ENCODE data around the gene DGKI. TPM values are rescaled to one million over a fixed set of nuclear protein-coding genes. Genes with fewer than 3 reads are reported as not detected.

Gene DGKI
- total RNA-seq, 1 experiment from 2014 or later: not detected

DNA sequence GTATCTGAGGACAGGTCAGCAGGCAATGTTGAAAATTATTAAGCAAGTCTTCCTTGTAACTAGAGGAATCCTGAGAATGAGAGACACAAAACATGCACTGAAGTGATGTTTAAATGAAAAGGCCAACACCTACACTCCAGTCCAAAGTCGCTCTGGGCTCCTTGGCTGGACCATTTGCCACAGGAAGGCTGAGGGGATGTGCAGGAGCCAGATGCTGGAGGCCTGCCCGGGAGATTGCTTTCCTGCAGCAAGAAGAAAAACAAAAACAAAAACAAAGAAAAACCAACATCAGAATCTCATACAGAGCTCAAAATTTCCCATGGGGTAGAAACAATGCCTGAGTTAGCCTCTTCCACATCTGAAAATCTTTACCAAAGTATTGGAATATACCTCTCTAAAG lies 157.0 kb downstream of the DGKI start:
- no peak for DNase-seq (ENCODE audit: low read depth, low spot score)
- Histone ChIP-seq H3K4me3 (ENCODE audit: low read depth in 2 of 2, low read length in 2 of 2) (no peak overlapping the region), H3K9me3 (ENCODE audit: control insufficient read depth, insufficient read depth, low read depth, low read length) (no peaks in the 10 kb centered on the region), H3K27me3 (ENCODE audit: control insufficient read depth, insufficient read depth, low read length) (peaks cover 5% of the 10 kb centered on the region), H3K27ac (ENCODE audit: low read length) (no peak overlapping the region), H3K36me3 (ENCODE audit: control insufficient read depth, insufficient read depth, low read length) (no peaks in the 10 kb centered on the region), H3K4me1 (ENCODE audit: control insufficient read depth, insufficient read depth, low read length) (no peaks in the 10 kb centered on the region)
- ChIA-PET POLR2A (no interaction called here), CTCF (no interaction called here)
- in situ Hi-C loops (cut with HindIII; ENCODE audit: low pct_unique_long_range_greater_than_20kb, low sequenced_read_pairs) (no loop called here), intact Hi-C loops (cut with micrococcal nuclease; ENCODE audit: unreplicated experiment) (no loop called here)
- TF ChIP-seq SIN3A (IDR thresholded peaks at IDR 0.05; ENCODE audit: borderline replicate concordance, insufficient read depth, low read depth, low read length) (no peak), CTCF (IDR thresholded peaks at IDR 0.05) (no peak), TCF7L2 (IDR thresholded peaks at IDR 0.05; ENCODE audit: low read depth, low read length) (no peak), POLR2AphosphoS5 (IDR thresholded peaks at IDR 0.05; ENCODE audit: low read depth, low read length) (no peak), REST (IDR thresholded peaks at IDR 0.05; ENCODE audit: insufficient read depth in 1 of 2, low read depth in 2 of 2, low read length in 1 of 2) (no peak)
- ATAC-seq: no peak
- no TSS peak for BruUV-seq (replicated peaks)

GRCh38 chr7:137687556-137688265 lies 159.1 kb downstream of the DGKI start:
- intact Hi-C loops (cut with micrococcal nuclease; ENCODE audit: unreplicated experiment) (no loop called here), in situ Hi-C loops (cut with HindIII; ENCODE audit: low pct_unique_long_range_greater_than_20kb, low sequenced_read_pairs) (no loop called here)
- Histone ChIP-seq H3K9me3 (ENCODE audit: control insufficient read depth, insufficient read depth, low read depth, low read length) (no peaks in the 10 kb centered on the region), H3K36me3 (ENCODE audit: control insufficient read depth, insufficient read depth, low read length) (no peaks in the 10 kb centered on the region), H3K4me3 (ENCODE audit: low read depth in 2 of 2, low read length in 2 of 2) (no peak overlapping the region), H3K27ac (ENCODE audit: low read length) (no peak overlapping the region), H3K27me3 (ENCODE audit: control insufficient read depth, insufficient read depth, low read length) (peaks cover 5% of the 10 kb centered on the region), H3K4me1 (ENCODE audit: control insufficient read depth, insufficient read depth, low read length) (no peaks in the 10 kb centered on the region)
- ATAC-seq (no peak), DNase-seq (ENCODE audit: low read depth, low spot score) (no peak)
- ChIA-PET POLR2A (no interaction called here), CTCF (no interaction called here)
- TF ChIP-seq TCF7L2 (IDR thresholded peaks at IDR 0.05; ENCODE audit: low read depth, low read length): no peak
- TF ChIP-seq REST (IDR thresholded peaks at IDR 0.05; ENCODE audit: insufficient read depth in 1 of 2, low read depth in 2 of 2, low read length in 1 of 2): no peak
- TF ChIP-seq CTCF (IDR thresholded peaks at IDR 0.05): no peak
- TF ChIP-seq POLR2AphosphoS5 (IDR thresholded peaks at IDR 0.05; ENCODE audit: low read depth, low read length): no peak
- no peak for TF ChIP-seq SIN3A (IDR thresholded peaks at IDR 0.05; ENCODE audit: borderline replicate concordance, insufficient read depth, low read depth, low read length)
- BruUV-seq (replicated peaks): no TSS peak
